Loucy (cell line): ENCODE measurements around the gene IFI44L.

Source experiments
- CTCF ChIP-seq: fragments of 200-600 bp; sonication (generic); conservative IDR thresholded peaks from 2 replicates; pipeline ENCODE4 v1.5.1; 2014; ENCODE audit warnings: mild to moderate bottlenecking, antibody characterized with exemption, low read length
- EZH2phosphoT487 ChIP-seq: fragments of 200-600 bp; IDR thresholded peaks from 2 replicates; pipeline ENCODE4 v1.6.1; 2018; ENCODE audit warnings: antibody characterized with exemption, mild to moderate bottlenecking, moderate library complexity, borderline replicate concordance

GRCh38 chr1:78641558-78641957 lies 21.3 kb downstream of the IFI44L start:
- no peak for TF ChIP-seq CTCF
- no peak for TF ChIP-seq EZH2phosphoT487
